ENCODE results near the gene ATP1A4. TPM values are rescaled to one million over a fixed set of nuclear protein-coding genes. Genes with fewer than 3 reads are reported as not detected.

Gene ATP1A4
- polyA plus RNA-seq, 3 donors from 2014 or later: not detected

DNA sequence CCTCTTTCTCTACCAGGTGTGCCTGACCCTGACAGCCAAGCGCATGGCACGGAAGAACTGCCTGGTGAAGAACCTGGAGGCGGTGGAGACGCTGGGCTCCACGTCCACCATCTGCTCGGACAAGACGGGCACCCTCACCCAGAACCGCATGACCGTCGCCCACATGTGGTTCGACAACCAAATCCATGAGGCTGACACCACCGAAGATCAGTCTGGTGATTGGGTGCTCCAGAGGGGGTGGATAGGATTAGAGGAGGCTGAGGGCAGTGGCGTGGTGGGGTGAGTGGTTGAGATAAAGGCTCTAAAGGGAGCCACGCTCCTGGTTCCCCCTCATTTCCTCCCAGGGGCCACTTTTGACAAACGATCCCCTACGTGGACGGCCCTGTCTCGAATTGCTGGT lies 22.8 kb upstream of the ATP1A4 start:
- DNase-seq: no peak
- Mint-ChIP-seq H3K4me1 (no peaks in the 10 kb centered on the region), H3K27me3 (ENCODE audit: low read depth in 3 of 3) (peaks cover 2 to 8% (median 4%) of the 10 kb centered on the region in 3 donors)

DNA sequence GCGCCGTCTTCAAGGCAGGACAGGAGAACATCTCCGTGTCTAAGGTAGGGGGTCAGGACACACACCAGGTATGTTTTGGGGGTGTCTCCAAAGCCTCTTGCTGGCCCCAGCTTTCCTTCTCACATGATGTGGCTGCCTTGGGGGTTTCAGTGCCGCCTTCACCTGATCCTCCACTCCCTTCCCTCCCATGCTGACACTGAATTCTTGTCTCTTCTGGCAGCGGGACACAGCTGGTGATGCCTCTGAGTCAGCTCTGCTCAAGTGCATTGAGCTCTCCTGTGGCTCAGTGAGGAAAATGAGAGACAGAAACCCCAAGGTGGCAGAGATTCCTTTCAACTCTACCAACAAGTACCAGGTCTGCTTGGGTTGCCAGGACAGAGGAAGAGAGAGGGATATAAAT lies 22.4 kb upstream of the ATP1A4 start:
- Mint-ChIP-seq H3K27ac (no peak overlapping the region), H3K4me3 (no peak overlapping the region), H3K9me3 (no peaks in the 10 kb centered on the region), H3K36me3 (no peaks in the 10 kb centered on the region), H3K27me3 (ENCODE audit: low read depth in 3 of 3) (peaks cover 2 to 8% (median 4%) of the 10 kb centered on the region in 3 donors), H3K4me1 (no peaks in the 10 kb centered on the region)
- DNase-seq: no peak

More for the DNA sequence above, 22.8 kb upstream of the ATP1A4 start:
- Mint-ChIP-seq H3K9me3 (no peaks in the 10 kb centered on the region), H3K27ac (no peak overlapping the region), H3K4me3 (no peak overlapping the region), H3K36me3 (no peaks in the 10 kb centered on the region)

DNA sequence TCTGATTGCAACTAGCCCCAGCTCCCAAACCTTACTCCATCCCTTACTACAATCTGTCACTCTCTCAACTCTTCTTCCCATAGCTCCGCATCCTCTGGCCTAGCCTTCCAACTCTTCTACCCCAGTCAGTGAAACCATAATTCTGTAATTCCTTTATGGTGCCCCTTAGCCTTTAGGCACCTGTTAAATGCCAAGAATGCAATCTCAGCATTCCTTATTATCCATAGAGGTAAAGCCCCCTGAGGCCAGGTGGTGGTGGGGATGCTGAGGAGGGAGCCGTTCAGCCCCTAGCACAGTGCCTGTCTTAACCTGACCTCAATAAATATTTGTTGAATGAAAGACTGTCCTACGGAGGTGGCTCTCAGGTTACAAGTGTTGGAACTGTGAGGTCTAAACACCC lies 21.8 kb upstream of the ATP1A4 start:
- H3K27me3 Mint-ChIP-seq (ENCODE audit: low read depth in 3 of 3): peaks cover 2 to 8% (median 4%) of the 10 kb centered on the region in 3 donors

DNA sequence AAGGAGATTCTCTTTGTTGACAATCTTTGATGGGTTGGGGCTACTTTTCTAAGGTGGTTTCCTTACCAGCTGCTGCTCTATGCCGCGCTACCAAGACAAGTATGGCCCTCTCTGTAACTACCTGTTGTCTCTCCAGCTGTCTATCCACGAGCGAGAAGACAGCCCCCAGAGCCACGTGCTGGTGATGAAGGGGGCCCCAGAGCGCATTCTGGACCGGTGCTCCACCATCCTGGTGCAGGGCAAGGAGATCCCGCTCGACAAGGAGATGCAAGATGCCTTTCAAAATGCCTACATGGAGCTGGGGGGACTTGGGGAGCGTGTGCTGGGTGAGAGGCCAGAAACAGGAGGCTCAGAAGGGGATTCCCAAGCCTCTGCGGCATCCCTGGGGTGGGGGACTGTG lies 21.4 kb upstream of the ATP1A4 start:
- no peak overlapping the region for H3K27ac Mint-ChIP-seq
- DNase-seq: no peak
- H3K36me3 Mint-ChIP-seq: no peaks in the 10 kb centered on the region
- H3K4me3 Mint-ChIP-seq: no peak overlapping the region
- H3K27me3 Mint-ChIP-seq (ENCODE audit: low read depth in 3 of 3): peaks cover 1 to 8% (median 2%) of the 10 kb centered on the region in 3 donors
- no peaks in the 10 kb centered on the region for H3K4me1 Mint-ChIP-seq
- no peaks in the 10 kb centered on the region for H3K9me3 Mint-ChIP-seq

More for the DNA sequence above, 21.8 kb upstream of the ATP1A4 start:
- Mint-ChIP-seq H3K4me3 (no peak overlapping the region), H3K36me3 (no peaks in the 10 kb centered on the region), H3K9me3 (no peaks in the 10 kb centered on the region), H3K4me1 (no peaks in the 10 kb centered on the region), H3K27ac (no peak overlapping the region)
- no peak for DNase-seq

DNA sequence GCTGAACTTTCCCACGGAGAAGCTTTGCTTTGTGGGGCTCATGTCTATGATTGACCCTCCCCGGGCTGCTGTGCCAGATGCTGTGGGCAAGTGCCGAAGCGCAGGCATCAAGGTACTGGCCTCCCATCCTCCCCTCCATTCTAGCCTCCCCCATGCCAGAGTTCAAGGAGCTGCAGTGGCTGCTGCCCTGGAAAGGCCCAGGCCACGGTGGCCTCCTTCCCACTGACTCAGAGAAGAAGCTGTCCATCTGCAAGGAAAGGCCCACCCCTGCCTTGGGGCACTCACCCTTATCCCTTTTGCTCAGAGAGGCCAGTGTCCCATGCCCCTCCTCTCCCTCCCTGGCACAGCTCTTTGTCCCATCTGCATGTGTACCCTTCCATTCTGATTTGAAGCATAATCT lies 20.9 kb upstream of the ATP1A4 start:
- no peaks in the 10 kb centered on the region for H3K4me1 Mint-ChIP-seq
- DNase-seq: no peak
- H3K36me3 Mint-ChIP-seq: no peaks in the 10 kb centered on the region
- H3K9me3 Mint-ChIP-seq: no peaks in the 10 kb centered on the region
- no peak overlapping the region for H3K27ac Mint-ChIP-seq
- no peak overlapping the region for H3K4me3 Mint-ChIP-seq
- H3K27me3 Mint-ChIP-seq (ENCODE audit: low read depth in 3 of 3): peaks cover 1 to 8% (median 2%) of the 10 kb centered on the region in 3 donors

DNA sequence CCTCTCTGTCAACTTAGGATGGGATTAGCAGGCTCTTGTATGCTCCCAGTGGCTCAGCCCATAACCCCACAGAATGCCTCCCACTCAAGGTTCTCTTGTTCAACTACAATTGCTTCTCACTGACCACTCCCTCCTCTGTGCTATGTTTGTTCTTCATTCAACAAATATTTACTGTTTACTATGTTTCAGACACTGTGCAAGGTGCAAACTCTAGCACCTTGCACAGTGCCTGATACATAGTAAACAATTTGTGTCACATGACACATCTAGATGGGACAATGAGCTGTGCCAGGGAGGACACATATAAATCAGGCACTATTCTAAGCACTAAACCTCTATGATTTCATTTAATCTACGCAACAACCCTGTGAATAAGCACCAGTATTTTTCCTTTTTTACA lies 20.5 kb upstream of the ATP1A4 start:
- no peaks in the 10 kb centered on the region for H3K9me3 Mint-ChIP-seq
- H3K4me1 Mint-ChIP-seq: no peaks in the 10 kb centered on the region
- H3K4me3 Mint-ChIP-seq: no peak overlapping the region
- H3K27me3 Mint-ChIP-seq (ENCODE audit: low read depth in 3 of 3): peaks cover 1 to 8% (median 2%) of the 10 kb centered on the region in 3 donors
- H3K27ac Mint-ChIP-seq: no peak overlapping the region
- H3K36me3 Mint-ChIP-seq: no peaks in the 10 kb centered on the region
- no peak for DNase-seq

DNA sequence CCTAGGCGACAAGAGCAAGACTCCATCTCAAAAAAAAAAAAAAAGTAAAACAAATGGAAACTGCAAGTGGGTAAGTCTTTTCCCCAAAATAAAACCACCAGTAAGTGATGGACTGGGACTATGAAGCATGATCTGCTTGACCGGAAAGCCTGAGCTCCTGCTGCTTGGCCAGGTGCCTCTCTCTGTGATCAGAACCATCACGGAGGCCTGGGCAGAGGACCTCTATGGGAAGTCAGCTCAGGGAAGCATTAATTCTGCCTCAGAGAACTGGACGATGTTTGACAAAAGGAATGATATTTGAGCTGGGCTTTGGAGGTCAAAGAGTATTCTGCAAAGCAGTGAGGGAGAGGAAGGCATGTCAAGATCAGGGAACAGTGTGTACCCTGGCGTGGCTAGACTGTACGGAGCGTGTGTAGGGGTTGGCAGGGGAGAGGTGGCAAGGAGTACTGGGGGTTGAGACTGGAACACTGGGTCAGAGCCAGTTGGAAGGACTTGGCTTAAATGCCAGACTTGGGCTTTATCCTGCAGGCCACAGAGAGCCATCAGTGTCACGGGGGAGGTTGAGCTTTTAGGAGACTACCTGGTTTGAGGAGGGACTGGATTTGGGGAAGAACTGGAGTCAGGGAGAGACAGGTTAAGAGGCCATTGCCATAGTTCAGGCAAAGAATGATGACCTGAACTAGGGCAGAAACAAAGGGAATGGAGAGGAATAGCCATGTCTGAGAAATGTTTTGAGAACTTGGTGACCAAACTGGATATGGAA lies 19.4 kb upstream of the ATP1A4 start:
- Mint-ChIP-seq H3K27me3 (ENCODE audit: low read depth in 3 of 3) (peaks cover 1 to 8% (median 2%) of the 10 kb centered on the region in 3 donors), H3K9me3 (no peaks in the 10 kb centered on the region), H3K27ac (peak overlapping the region in 1 of 6 donors; percentile 31), H3K36me3 (no peaks in the 10 kb centered on the region), H3K4me3 (no peak overlapping the region), H3K4me1 (no peaks in the 10 kb centered on the region)
- DNase-seq: no peak

DNA sequence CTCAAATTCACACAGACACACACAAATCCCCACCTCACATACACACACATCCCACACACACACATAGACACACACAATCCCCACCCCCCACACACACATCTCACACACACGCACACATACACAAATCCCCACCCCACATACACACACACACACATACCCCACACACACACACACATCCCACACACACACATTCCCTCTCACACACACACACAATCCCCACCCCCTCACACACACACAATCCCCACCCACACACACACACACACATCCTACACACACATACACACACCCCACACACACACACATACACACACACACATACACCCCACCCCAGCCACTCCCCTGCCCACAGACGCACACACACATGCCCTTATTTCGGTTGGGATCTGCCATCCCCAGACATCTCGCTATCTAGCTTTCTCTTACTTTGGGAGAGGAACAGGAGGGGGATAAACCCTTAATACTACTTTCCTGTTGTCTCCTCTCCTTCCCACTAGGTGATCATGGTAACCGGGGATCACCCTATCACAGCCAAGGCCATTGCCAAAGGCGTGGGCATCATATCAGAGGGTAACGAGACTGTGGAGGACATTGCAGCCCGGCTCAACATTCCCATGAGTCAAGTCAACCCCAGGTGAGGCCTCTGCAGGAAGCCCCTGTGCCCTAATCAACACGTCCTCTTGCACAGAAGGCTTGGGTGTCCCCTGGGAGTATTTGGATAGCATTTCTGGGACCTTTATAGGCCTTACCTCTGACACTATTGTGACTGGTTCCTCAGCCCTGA lies 17.2 kb upstream of the ATP1A4 start:
- no peak for DNase-seq
- no peak overlapping the region for H3K27ac Mint-ChIP-seq
- H3K27me3 Mint-ChIP-seq (ENCODE audit: low read depth in 3 of 3): peaks cover 0 to 8% (median 3%) of the 10 kb centered on the region in 3 donors

DNA sequence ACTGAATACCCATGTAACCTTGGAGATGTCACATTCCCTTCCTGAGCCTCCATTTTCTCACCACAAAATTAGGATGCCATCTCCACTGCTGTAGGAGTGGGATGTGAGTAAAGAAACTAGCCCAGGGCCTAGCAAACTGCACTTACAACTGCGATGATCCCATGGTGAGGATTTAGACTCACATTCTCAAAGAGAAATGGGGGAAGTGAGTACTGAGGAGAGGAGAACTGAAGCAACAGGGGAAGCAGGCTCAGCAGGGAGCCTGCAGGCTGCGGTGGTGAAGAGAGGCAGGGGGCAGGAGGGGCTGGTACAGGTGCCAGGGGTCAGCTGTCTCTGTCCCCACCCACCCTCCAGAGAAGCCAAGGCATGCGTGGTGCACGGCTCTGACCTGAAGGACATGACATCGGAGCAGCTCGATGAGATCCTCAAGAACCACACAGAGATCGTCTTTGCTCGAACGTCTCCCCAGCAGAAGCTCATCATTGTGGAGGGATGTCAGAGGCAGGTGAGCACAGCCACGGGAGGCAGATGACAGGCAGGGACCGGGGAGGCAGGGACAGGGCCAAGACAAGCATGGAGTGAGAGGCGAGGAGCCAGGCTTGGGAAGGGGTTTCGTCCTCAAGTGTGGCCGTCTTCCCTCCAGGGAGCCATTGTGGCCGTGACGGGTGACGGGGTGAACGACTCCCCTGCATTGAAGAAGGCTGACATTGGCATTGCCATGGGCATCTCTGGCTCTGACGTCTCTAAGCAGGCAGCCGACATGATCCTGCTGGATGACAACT lies 16.4 kb upstream of the ATP1A4 start:
- no peaks in the 10 kb centered on the region for H3K36me3 Mint-ChIP-seq
- no peaks in the 10 kb centered on the region for H3K4me1 Mint-ChIP-seq
- H3K9me3 Mint-ChIP-seq: no peaks in the 10 kb centered on the region
- DNase-seq: no peak
- H3K27me3 Mint-ChIP-seq (ENCODE audit: low read depth in 3 of 3): peaks cover 0 to 8% (median 3%) of the 10 kb centered on the region in 3 donors
- H3K27ac Mint-ChIP-seq: no peak overlapping the region
- no peak overlapping the region for H3K4me3 Mint-ChIP-seq

More for the DNA sequence above, 17.2 kb upstream of the ATP1A4 start:
- H3K36me3 Mint-ChIP-seq: no peaks in the 10 kb centered on the region
- no peak overlapping the region for H3K4me3 Mint-ChIP-seq
- H3K9me3 Mint-ChIP-seq: no peaks in the 10 kb centered on the region
- H3K4me1 Mint-ChIP-seq: no peaks in the 10 kb centered on the region

DNA sequence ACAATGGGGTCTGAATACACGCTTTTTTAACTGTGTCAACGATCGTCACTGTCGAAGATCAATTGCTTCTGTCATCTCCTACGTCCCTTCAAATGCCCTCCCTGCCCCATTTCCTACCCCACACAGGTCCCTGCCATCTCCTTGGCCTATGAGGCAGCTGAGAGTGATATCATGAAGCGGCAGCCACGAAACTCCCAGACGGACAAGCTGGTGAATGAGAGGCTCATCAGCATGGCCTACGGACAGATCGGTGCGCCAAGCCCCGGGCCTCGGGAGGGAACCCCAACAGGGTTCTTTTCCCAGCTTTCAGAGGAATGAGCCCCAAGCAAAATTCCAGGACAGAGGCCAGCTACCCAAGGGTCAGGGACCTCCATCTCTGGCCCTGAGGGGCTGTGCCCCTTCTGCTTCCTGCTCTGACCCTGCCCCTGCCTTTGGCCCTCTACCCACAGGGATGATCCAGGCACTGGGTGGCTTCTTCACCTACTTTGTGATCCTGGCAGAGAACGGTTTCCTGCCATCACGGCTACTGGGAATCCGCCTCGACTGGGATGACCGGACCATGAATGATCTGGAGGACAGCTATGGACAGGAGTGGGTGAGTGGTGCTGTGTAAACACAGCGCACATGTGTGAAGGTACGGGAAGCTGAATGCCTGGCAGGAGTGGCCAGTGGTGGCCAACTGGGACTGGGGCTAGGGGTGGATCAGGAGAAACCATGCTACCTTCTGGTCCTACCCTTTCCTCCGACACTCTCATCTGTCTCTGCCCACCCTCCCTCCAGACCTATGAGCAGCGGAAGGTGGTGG lies 15.1 kb upstream of the ATP1A4 start:
- no peak for DNase-seq
- H3K4me1 Mint-ChIP-seq: no peaks in the 10 kb centered on the region
- no peak overlapping the region for H3K4me3 Mint-ChIP-seq
- H3K27ac Mint-ChIP-seq: no peak overlapping the region
- H3K36me3 Mint-ChIP-seq: no peaks in the 10 kb centered on the region
- H3K9me3 Mint-ChIP-seq: no peaks in the 10 kb centered on the region
- H3K27me3 Mint-ChIP-seq (ENCODE audit: low read depth in 3 of 3): peaks cover 0 to 8% (median 1%) of the 10 kb centered on the region in 3 donors

DNA sequence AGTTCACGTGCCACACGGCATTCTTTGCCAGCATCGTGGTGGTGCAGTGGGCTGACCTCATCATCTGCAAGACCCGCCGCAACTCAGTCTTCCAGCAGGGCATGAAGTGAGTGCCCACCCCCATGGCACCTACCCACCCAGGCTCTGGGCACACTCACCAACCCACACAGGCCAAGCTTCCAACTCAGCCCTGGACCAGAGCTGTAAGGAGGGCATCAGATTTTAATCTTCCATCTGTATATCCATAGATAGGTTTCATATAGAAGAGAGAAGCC lies 14.5 kb upstream of the ATP1A4 start:
- peaks cover 0 to 8% (median 3%) of the 10 kb centered on the region in 3 donors for H3K27me3 Mint-ChIP-seq (ENCODE audit: low read depth in 3 of 3)
- no peak for DNase-seq
- no peak overlapping the region for H3K4me3 Mint-ChIP-seq
- no peaks in the 10 kb centered on the region for H3K9me3 Mint-ChIP-seq
- H3K36me3 Mint-ChIP-seq: no peaks in the 10 kb centered on the region
- no peak overlapping the region for H3K27ac Mint-ChIP-seq
- H3K4me1 Mint-ChIP-seq: no peaks in the 10 kb centered on the region

DNA sequence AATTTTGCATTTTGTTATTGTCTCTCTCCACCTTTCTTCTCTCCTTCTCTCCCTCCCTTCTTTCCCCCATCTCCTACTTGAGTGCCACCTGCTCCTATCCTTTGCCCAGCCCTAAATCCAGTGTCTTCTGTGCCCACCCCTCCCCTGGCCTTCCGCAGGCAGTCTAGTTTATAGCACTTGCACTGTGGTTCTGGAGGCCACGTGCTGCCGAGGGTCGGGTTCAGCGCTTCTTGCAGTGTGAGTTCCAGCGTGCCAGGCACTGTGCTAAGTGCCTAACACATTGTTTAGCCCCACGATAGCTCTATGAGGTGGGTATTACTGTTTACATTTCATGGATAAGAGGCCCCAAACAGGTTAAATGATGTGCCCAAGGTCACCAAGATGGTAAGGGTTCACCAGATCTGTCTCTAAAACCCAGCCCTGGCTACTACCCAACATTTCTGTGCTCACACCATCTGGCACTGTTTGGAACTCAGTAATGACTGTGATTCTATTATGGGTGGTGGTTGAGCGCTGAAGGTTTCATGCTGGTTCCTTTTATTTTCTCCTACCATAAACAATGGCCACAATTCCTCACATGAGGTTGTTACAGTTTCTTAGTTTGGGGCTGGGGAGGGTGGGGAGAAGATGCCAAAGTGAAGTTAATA lies 14.1 kb upstream of the ATP1A4 start:
- Mint-ChIP-seq H3K36me3 (no peaks in the 10 kb centered on the region), H3K27ac (no peak overlapping the region), H3K4me3 (no peak overlapping the region), H3K9me3 (no peaks in the 10 kb centered on the region), H3K4me1 (no peaks in the 10 kb centered on the region), H3K27me3 (ENCODE audit: low read depth in 3 of 3) (peaks cover 0 to 7% (median 3%) of the 10 kb centered on the region in 3 donors)
- no peak for DNase-seq

DNA sequence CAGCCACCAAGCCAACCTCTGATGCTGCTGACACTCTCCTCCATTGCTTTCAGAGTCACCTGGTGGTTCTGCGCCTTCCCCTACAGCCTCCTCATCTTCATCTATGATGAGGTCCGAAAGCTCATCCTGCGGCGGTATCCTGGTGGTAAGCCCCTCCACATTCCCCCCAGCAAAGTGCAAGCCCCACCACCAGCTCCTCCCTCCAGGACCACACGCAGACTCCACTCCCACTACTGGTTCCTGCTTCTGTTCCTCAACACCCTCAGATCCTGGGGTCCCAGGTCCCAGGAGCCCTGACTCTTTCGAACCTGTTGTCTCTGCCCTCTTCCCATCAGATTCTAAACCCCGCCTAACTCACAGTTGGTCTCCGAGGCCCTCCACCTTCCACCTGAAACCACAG lies 11.6 kb upstream of the ATP1A4 start:
- Mint-ChIP-seq H3K4me3 (no peak overlapping the region), H3K4me1 (no peaks in the 10 kb centered on the region), H3K36me3 (no peaks in the 10 kb centered on the region), H3K9me3 (no peaks in the 10 kb centered on the region), H3K27me3 (ENCODE audit: low read depth in 3 of 3) (peaks cover 3 to 5% (median 3%) of the 10 kb centered on the region in 3 donors), H3K27ac (no peak overlapping the region)
- DNase-seq: no peak
